Right lobe of liver (tissue), 6 donors: ENCODE data around the gene ABCC2. TPM values are rescaled to one million over a fixed set of nuclear protein-coding genes. Genes with fewer than 3 reads are reported as not detected.

Experiments used
- ATAC-seq, 4 donors: fragments of 200-7000 bp; cut with Tn5 transposase; one replicate each; pipeline ENCODE4 v1.9.1; 2020; ENCODE audit warnings: mild to moderate bottlenecking in 4 of 4, moderate library complexity in 4 of 4
- DNase-seq, 3 donors: peaks; one replicate each; pipeline ENCODE4 v3.0.0-alpha.2; 2020
- H3K27ac ChIP-seq, 3 donors: fragments of 200-600 bp; one replicate each; pipeline ENCODE4 v1.8.0; 2022
- H3K27me3 ChIP-seq, 2 donors: fragments of 200-600 bp; one replicate each; pipeline ENCODE4 v1.8.0; 2022
- H3K36me3 ChIP-seq, 4 donors: fragments of 200-600 bp; sonication (generic) in 1 of 4; one replicate each; pipeline versions ENCODE4 v1.5.1 to v1.8.0; 2017 to 2022; ENCODE audit warnings: control low read depth in 1 of 4
- H3K4me1 ChIP-seq, 4 donors: fragments of 200-600 bp; sonication (generic) in 1 of 4; one replicate each; pipeline versions ENCODE4 v1.5.1 to v1.8.0; 2017 to 2022; ENCODE audit warnings: control low read depth in 1 of 4
- H3K4me3 ChIP-seq, 3 donors: fragments of 200-600 bp; one replicate each; pipeline ENCODE4 v1.8.0; 2022
- H3K9me3 ChIP-seq, 4 donors: fragments of 200-600 bp; sonication (generic) in 1 of 4; one replicate each; pipeline versions ENCODE4 v1.5.1 to v1.8.0; 2017 to 2022; ENCODE audit warnings: control low read depth in 1 of 4
- CTCF ChIP-seq, 4 donors: fragments of 200-600 bp in 3 of 4; fragments of 450-650 bp in 1 of 4; IDR thresholded peaks; one replicate each; pipeline versions ENCODE4 v1.5.1 to v1.8.0; 2016 to 2022; ENCODE audit warnings: antibody characterized with exemption in 4 of 4, mild to moderate bottlenecking in 2 of 4
- POLR2A ChIP-seq: fragments of 450-650 bp; IDR thresholded peaks from one replicate; pipeline ENCODE4 v1.6.1; 2017; ENCODE audit warnings: antibody characterized with exemption, mild to moderate bottlenecking
- WGBS: methylation state at CpG from one replicate; pipeline ENCODE4 v1.1.6; 2018; ENCODE audit warnings: low coverage, low lambda C conversion rate; ENCODE audit not compliant: insufficient coverage; ENCODE audit errors: missing lambda C conversion rate; 5-methylcytosine and 5-hydroxymethylcytosine counted together
- intact Hi-C, 2 donors: fragments of 100-400 bp; cut with DNase I; formaldehyde crosslinking; loops; one replicate each; pipeline versions ENCODE4 v1.11.2 to v1.14.1; 2022
- total RNA-seq, 6 experiments: library from RNA; depleted of rRNA in 2 of 6; stranded (reverse); fragments of >200 nt in 2 of 6; fragmentation: NEBNext Ultra II Directional in 3 of 6; extraction: Animal tissue kit (Norgen Biotek cat#: 25700) in 3 of 6; gene quantifications; one replicate each; pipeline versions ENCODE4 v1.1.0 to v1.2.4, GENCODE V29; 2016 to 2023
- donor health status: DM: no; HTN: yes; CAD: no.
- donor health status: DM: no; HTN: no; CAD: no.
- donor health status: DM: no; HTN: no; CAD: no.
- donor health status: DM: no; HTN: yes; CAD: no.
- donor health status: DM: no; HTN: yes; CAD: no.

Gene ABCC2
- total RNA-seq, 6 experiments from 2014 or later = 136 to 372 (median 156) TPM

DNA sequence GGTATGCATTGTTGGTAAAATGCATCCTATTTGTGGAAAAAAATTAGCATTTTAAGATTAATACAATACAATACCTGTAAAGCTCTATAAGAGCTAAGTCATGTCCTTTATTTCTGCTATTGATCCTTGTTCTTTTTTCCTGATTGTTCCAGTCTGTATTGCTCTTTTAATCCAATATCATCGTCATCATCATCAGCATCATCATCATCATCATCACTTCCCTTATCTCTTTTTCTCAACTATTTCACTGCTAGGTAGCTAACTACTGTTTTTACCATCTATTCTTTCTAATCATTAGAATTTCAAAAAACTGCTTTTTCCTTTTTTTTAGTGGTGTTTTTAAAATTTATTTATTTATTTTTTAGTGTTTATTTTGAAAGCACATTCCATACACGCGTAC lies 71.2 kb downstream of the ABCC2 start:
- Histone ChIP-seq H3K36me3 (peaks cover 0 to 42% (median 15%) of the 10 kb centered on the region in 4 donors), H3K4me3 (no peak overlapping the region), H3K9me3 (no peaks in the 10 kb centered on the region), H3K27ac (no peak overlapping the region), H3K4me1 (peaks cover 0 to 14% (median 5%) of the 10 kb centered on the region in 4 donors), H3K27me3 (no peaks in the 10 kb centered on the region)
- intact Hi-C loops = no loop called here
- WGBS = 66% methylated on average over 3 of the region's 3 CpGs
- TF ChIP-seq CTCF (IDR thresholded peaks at IDR 0.05) = no peak
- TF ChIP-seq POLR2A = no peak
- ATAC-seq = no peak
- DNase-seq = no peak

DNA sequence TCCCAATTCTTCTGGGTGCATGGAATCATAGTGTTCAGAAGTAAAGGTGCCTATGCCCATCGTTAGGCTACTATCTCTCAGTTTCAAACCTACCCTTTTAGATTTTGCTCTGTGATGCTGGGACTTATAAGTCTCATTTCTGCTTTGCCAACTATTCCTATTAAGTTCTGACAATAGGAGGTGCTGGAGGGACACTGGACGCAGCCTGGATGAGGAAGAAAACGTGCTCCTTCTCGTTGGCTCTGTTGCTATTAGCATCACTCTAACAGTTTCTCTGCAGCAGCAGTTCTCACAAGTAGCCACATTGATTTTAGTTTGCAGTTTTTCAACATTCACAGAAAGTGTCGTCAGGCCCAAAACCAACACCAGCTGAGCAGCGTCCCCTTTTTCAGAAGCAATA lies 72.4 kb downstream of the ABCC2 start:
- WGBS = 26% methylated on average over 6 of the region's 6 CpGs
- Histone ChIP-seq H3K4me3 (no peak overlapping the region), H3K27ac (no peak overlapping the region), H3K4me1 (peaks cover 0 to 2% (median 0%) of the 10 kb centered on the region in 4 donors), H3K27me3 (no peaks in the 10 kb centered on the region), H3K9me3 (no peaks in the 10 kb centered on the region), H3K36me3 (peaks cover 0 to 31% (median 14%) of the 10 kb centered on the region in 4 donors)
- ATAC-seq (peak; percentile 63 to 82 (median 66)), DNase-seq (no peak)
- TF ChIP-seq POLR2A (no peak), CTCF (IDR thresholded peaks at IDR 0.05) (peak; percentile 26 to 48 (median 34))
- intact Hi-C loops = no loop called here

DNA sequence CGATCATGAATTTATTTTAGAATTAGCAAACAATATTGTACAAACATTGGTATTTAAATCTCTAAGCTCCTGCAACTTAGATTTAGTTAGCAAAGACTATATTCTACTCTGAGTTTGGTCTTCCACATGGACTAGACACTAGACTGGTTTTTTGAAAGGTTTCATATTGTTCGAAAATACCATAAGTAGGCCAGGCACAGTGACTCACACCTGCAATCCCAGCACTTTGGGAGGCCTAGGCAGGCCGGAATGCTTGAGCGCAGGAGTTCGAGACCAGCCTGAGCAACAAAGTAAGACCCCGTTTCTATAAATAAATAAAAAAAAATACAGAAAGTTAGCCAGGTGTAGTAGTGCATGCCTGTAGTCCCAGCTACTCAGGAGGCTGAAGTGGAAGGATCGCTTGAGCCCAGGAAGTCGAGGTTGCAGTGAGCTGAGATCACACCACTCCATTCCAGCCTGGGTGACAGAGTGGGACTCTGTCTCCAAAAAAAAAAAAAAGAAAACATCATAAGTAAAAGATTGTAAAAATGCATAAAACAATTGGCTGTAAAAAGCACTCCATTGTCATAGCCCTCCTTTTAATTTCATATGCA lies 73.1 kb downstream of the ABCC2 start:
- peaks cover 0 to 24% (median 10%) of the 10 kb centered on the region in 4 donors for H3K36me3 ChIP-seq
- no peaks in the 10 kb centered on the region for H3K9me3 ChIP-seq
- TF ChIP-seq CTCF (IDR thresholded peaks at IDR 0.05) (no peak), POLR2A (no peak)
- 81% methylated on average over 8 of the region's 8 CpGs for WGBS
- H3K4me3 ChIP-seq = no peak overlapping the region
- DNase-seq = no peak
- no peak for ATAC-seq
- no peaks in the 10 kb centered on the region for H3K27me3 ChIP-seq
- no peaks in the 10 kb centered on the region for H3K4me1 ChIP-seq
- intact Hi-C loops = no loop called here
- no peak overlapping the region for H3K27ac ChIP-seq

DNA sequence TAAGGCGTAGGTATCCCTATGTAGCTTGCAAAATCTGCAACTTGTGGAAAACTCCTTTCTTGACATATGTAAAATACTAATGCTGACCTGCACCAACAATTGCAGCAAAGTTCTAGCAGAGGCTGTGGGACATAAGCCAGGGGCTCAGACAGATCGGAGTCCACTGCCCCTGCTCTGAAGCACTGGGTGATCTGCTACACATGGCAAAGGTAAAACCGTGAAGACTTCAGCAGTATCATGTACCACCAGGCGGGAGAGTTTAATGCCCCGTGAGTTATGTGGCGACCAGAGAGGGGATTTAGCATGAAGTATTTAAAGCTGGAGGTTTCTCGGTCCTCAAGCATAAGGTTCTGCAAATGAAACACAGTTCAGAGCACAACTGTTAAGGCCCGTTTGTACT lies 76.4 kb downstream of the ABCC2 start:
- Histone ChIP-seq H3K4me3 (no peak overlapping the region), H3K4me1 (no peaks in the 10 kb centered on the region), H3K27ac (no peak overlapping the region), H3K36me3 (no peaks in the 10 kb centered on the region), H3K27me3 (no peaks in the 10 kb centered on the region), H3K9me3 (no peaks in the 10 kb centered on the region)
- DNase-seq = no peak
- intact Hi-C loops = no loop called here
- no peak for TF ChIP-seq POLR2A
- TF ChIP-seq CTCF (IDR thresholded peaks at IDR 0.05) = no peak
- WGBS = 70% methylated on average over 7 of the region's 8 CpGs
- ATAC-seq = peak in 3 of 4 donors; percentile 44 to 54 (median 53)
